ENCODE results near the gene RRP8. TPM values are rescaled to one million over a fixed set of nuclear protein-coding genes. Genes with fewer than 3 reads are reported as not detected.

Gene RRP8
- total RNA-seq, 4 donors from 2014 or later = 13.9 to 34.1 (median 18.2) TPM

- TF ChIP-seq CTCF (IDR thresholded peaks at IDR 0.05) = no peak
- TF ChIP-seq EP300 (IDR thresholded peaks at IDR 0.05) = no peak
- no peak for TF ChIP-seq POLR2A (IDR thresholded peaks at IDR 0.05)
- no peak for DNase-seq (ENCODE audit: low spot score in 2 of 2)
- Histone ChIP-seq H3K4me1 (peaks cover 0 to 43% (median 23%) of the 10 kb centered on the region in 4 donors), H3K9me3 (no peaks in the 10 kb centered on the region), H3K4me3 (no peak overlapping the region), H3K27me3 (peaks cover 0 to 13% of the 10 kb centered on the region in 2 donors), H3K36me3 (peaks cover 0 to 38% (median 0%) of the 10 kb centered on the region in 3 donors), H3K27ac (no peak overlapping the region)
- WGBS, 2 donors = 93 to 96% methylated on average over 21 to 24 of the region's 29 CpGs
Observed at GRCh38 chr11:6632116-6633073, 29.0 kb upstream of the RRP8 start.

GRCh38 chr11:6631361-6631890 is 28.0 kb upstream of the RRP8 start:
- H3K4me3 ChIP-seq = no peak overlapping the region
- no peak overlapping the region for H3K27ac ChIP-seq
- peaks cover 0 to 34% (median 19%) of the 10 kb centered on the region in 4 donors for H3K4me1 ChIP-seq
- 78 to 83% methylated on average over 7 to 11 of the region's 11 CpGs for WGBS, 2 donors
- peaks cover 0 to 48% (median 0%) of the 10 kb centered on the region in 3 donors for H3K36me3 ChIP-seq
- TF ChIP-seq POLR2A (IDR thresholded peaks at IDR 0.05) (no peak), EP300 (IDR thresholded peaks at IDR 0.05) (no peak), CTCF (IDR thresholded peaks at IDR 0.05) (no peak)
- H3K9me3 ChIP-seq = no peaks in the 10 kb centered on the region
- H3K27me3 ChIP-seq = peaks cover 0 to 13% of the 10 kb centered on the region in 2 donors
- DNase-seq (ENCODE audit: low spot score in 2 of 2) = no peak

GRCh38 chr11:6630632-6631291 is 27.3 kb upstream of the RRP8 start:
- TF ChIP-seq EP300 (IDR thresholded peaks at IDR 0.05) (no peak), POLR2A (IDR thresholded peaks at IDR 0.05) (no peak), CTCF (IDR thresholded peaks at IDR 0.05) (no peak)
- H3K4me1 ChIP-seq = peaks cover 0 to 27% (median 12%) of the 10 kb centered on the region in 4 donors
- DNase-seq (ENCODE audit: low spot score in 2 of 2) = no peak
- peak overlapping the region in 1 of 4 donors; percentile 4 for H3K4me3 ChIP-seq
- peaks cover 0 to 13% of the 10 kb centered on the region in 2 donors for H3K27me3 ChIP-seq
- H3K36me3 ChIP-seq = peaks cover 0 to 54% (median 0%) of the 10 kb centered on the region in 3 donors
- H3K9me3 ChIP-seq = no peaks in the 10 kb centered on the region
- H3K27ac ChIP-seq = no peak overlapping the region
- WGBS, 2 donors = 65 to 73% methylated on average over 16 to 26 of the region's 28 CpGs

GRCh38 chr11:6629892-6630631 is 26.6 kb upstream of the RRP8 start:
- no peak overlapping the region for H3K27ac ChIP-seq
- H3K4me3 ChIP-seq = peak overlapping the region in 1 of 4 donors; percentile 4
- peaks cover 0 to 61% (median 0%) of the 10 kb centered on the region in 3 donors for H3K36me3 ChIP-seq
- H3K9me3 ChIP-seq = no peaks in the 10 kb centered on the region
- TF ChIP-seq EP300 (IDR thresholded peaks at IDR 0.05) (no peak), CTCF (IDR thresholded peaks at IDR 0.05) (no peak), POLR2A (IDR thresholded peaks at IDR 0.05) (no peak)
- DNase-seq (ENCODE audit: low spot score in 2 of 2) = no peak
- H3K27me3 ChIP-seq = peaks cover 0 to 13% of the 10 kb centered on the region in 2 donors
- 67 to 73% methylated on average over 78 to 99 of the region's 102 CpGs for WGBS, 2 donors
- peaks cover 0 to 20% (median 5%) of the 10 kb centered on the region in 4 donors for H3K4me1 ChIP-seq

Data from tibial nerve (tissue), 4 donors.